ENCODE measurements around the gene SEC62.

The SEC62 gene

DNA sequence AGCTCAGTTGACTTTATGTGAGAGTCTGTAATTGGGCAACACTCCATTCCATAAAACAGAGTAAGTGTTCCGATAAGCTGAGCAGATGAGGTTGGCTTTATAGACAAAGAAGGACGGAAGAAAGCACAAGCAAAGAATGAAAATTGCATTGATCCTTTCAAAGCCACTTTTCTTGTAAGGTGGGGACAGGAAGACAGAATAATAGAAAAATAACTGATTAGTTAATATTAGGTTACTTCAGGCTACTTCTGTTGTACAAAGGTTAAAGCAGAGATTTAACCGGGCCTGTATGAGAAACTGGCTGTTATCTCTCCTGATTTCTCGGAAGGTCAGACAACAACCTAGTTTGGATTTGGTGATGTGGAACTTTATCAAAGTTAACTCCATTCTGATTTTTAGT, 55.7 kb downstream of the SEC62 start:
- no peak for DNase-seq

- no peak for DNase-seq
Measured at GRCh38 chr3:170023165-170023564, 56.6 kb downstream of the SEC62 start.

- DNase-seq, result no peak
Measured at GRCh38 chr3:170024581-170024980, 58.0 kb downstream of the SEC62 start.

DNA sequence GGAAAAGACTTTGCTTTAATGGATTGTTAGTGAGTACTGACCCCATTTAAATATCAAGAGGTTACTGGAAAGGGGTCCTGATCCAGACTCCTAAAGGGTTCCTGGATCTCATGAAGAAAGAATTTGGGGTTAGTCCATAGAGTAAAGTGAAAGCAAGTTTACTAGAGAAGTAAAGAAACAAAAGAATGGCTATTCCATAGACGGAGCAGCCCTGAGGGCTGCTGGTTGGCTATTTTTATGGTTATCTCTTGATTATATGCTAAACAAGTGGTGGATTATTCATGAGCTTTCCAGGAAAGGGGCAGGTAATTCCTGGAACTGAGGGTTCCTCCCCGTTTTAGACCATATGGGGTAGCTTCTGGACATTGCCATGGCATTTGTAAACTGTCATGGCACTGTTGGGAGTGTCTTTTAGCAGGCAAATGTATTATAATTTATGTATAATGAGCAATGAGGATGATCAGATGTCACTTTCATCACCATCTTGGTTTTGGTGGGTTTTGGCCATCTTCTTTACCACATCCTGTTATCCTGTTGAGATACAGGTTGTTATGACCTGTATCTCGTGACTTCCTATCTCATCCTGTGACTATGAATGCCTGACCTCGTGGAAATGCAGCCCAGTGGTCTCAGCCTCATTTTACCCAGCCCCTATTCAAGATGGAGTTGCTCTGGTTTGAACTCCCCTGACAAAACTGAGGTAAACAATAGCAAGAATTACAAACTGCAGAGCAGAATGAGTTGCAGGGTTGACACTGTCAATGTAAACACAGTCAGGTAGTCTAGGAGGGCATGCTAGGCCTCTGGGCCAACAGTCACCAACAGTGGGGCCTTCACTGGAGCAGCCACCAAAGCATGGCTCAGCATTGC, 60.9 kb downstream of the SEC62 start:
- no peak for DNase-seq

GRCh38 chr3:170033489-170033888, 66.9 kb downstream of the SEC62 start:
- DNase-seq, result no peak

DNA sequence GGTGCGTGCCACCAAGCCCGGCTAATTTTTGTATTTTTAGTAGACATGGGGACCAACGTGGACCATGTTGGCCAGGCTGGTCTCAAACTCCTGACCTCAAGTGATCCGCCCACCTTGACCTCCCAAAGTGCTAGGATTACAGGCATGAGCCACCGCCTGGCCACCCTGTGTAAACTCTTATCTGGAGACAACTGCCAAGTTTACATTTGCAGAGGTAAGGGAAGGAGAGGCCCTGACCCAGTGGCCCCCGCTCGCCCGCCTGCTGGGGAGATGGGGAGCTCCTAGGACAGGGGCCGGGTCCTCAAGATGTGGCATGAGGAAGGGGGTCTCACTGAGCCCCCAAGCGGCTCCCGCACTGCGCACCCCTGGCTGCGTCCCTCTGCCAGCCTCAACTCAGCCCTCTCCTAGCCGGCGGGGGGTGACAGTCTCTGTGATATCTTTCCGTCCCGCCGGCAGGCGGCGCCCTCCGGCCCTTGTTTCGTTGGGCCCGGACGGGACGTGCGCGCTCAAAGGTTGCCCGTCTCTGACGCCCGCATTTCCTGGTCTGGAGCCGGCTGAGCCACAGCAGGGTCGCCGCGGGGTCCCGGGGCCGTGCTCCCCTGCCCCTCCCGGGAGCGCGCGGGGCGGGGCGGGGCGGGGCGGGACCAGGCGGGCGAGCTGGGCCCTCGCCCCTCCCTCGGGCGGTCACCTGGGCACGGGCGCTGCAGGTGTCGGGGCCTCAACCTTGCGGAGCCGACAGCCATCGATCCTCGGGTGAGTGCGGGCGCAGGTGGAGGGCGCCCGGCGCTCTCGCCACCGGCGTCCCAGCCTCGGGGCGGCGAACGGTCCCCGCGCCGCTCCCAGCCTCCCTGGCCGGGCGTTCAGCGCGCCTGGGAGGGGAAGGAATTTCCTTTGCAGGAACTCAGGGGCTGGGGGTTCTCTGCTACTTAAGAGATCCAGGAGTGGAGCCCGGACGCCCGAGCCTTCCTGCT, 71.1 kb downstream of the SEC62 start, which contains the start of gene GPR160:
Gene GPR160, plus strand, starts transcription at position 533 of the 971 bp plus-strand sequence. CDS start 45,978 bp downstream, outside the sequence.
- peak; percentile 42 for DNase-seq

DNA sequence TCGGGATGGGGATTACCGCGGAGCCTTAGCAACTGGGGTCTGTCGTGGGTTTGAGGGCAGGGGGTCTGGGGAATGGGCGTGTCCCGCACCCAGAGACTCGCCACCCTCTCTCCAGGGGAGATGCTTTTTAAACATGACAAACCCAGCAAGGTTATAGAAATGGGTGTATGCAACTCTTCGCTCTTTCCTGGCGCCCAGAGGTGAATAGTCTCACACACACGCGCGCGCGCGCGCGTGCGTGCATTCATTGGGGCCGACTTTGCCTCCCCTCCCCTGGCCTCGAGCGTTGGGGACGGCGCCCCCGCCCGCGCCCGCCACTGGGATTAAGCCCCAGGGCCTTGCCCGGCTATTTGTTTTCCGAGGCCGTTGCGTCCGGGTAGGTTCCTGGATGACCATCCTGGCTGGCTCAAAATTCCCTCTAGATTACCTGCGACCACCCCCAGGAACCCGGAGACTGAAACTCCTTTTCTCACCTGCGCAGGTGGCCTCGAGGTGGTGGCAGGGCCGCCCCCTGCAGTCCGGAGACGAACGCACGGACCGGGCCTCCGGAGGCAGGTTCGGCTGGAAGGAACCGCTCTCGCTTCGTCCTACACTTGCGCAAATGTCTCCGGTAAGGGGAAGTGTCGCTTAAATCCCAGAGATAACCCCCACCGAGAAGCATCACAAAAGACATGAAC, 72.0 kb downstream of the SEC62 start:
- DNase-seq, result no peak

DNA sequence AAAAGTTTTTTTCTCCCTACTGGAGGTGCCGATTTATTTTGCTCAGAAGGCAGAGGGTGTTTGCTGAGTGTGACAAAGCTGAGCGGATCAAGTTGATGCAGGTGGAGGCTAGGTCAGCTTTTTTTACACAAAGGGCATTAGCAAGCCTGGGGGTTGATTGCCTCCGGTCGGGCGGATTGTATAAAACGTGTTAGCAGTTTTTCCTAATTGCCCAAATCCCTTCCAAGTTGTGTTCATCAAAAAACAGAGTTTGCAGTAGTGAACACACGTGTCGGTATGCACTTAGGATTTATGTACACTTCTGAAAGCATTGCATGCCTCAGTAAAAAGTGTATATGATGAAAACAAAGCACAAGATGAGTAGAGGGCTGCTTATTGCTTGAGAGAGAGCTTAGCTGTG, 73.8 kb downstream of the SEC62 start:
- DNase-seq, result no peak

- peak; percentile 15 for DNase-seq
Measured at GRCh38 chr3:170043506-170043905, 76.9 kb downstream of the SEC62 start.

DNA sequence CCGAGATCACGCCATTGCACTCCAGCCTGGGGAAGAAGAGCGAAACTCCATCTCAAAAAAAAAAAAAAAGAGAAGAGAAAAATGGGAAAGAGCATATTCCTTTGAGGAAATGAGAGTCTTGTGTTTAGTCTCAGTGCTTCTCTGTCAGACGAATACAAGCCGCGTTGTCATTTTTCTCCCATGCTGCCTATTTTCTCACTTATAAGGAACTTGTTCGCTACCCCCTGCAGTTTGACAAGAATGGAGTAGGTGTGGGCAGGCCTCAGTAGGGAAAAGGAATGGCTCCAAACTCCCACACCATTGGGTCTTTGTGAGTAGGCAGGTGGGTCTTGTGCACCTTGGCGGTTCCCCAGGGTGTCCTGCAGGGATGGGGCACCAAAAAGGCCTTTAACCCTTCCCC, 77.7 kb downstream of the SEC62 start:
- no peak for DNase-seq

GRCh38 chr3:170044795-170045244, 78.2 kb downstream of the SEC62 start:
- no peak for DNase-seq

- DNase-seq, result no peak
Measured at GRCh38 chr3:170046269-170047132, 79.9 kb downstream of the SEC62 start.

GRCh38 chr3:170047133-170047404, 80.5 kb downstream of the SEC62 start:
- no peak for DNase-seq

All from EL (cell line).